Esophagus muscularis mucosa (tissue), 4 donors: ENCODE results near the gene MRPS27. TPM values are rescaled to one million over a fixed set of nuclear protein-coding genes. Genes with fewer than 3 reads are reported as not detected.

Experiments
- DNase-seq: peaks from one replicate; pipeline ENCODE4 v3.0.0-alpha.2; 2017; ENCODE audit errors: extremely low spot score
- H3K27ac ChIP-seq, 4 donors: fragments of 200-600 bp; sonication (generic); replicated peaks in 1 of 4; 1 replicate in 3 of 4; 2 replicates in 1 of 4; pipeline ENCODE4 v1.5.1; 2016 to 2019; ENCODE audit warnings: mild to moderate bottlenecking in 1 of 4
- H3K27me3 ChIP-seq, 4 donors: fragments of 200-600 bp; sonication (generic); one replicate each; pipeline versions ENCODE4 v1.5.1 to v1.6.0; 2016 to 2019
- H3K36me3 ChIP-seq, 4 donors: fragments of 200-600 bp; sonication (generic); one replicate each; pipeline ENCODE4 v1.5.1; 2016 to 2019
- H3K4me1 ChIP-seq, 4 donors: fragments of 200-600 bp; sonication (generic); one replicate each; pipeline ENCODE4 v1.5.1; 2016 to 2019
- H3K4me3 ChIP-seq, 4 donors: fragments of 200-600 bp; sonication (generic); 1 replicate in 2 of 4; 2 replicates in 2 of 4; pipeline ENCODE4 v1.5.1; 2016 to 2019; ENCODE audit warnings: mild to moderate bottlenecking in 4 of 4, moderate library complexity in 1 of 4
- H3K9me3 ChIP-seq, 4 donors: fragments of 200-600 bp; sonication (generic); 1 replicate in 3 of 4; 2 replicates in 1 of 4; pipeline ENCODE4 v1.5.1; 2016 to 2019
- CTCF ChIP-seq, 3 experiments: fragments of 200-600 bp in 2 of 3; fragments of 450-650 bp in 1 of 3; sonication (generic) in 2 of 3; IDR thresholded peaks; one replicate each; pipeline ENCODE4 v1.5.1; 2017 to 2019; ENCODE audit warnings: antibody characterized with exemption in 3 of 3, mild to moderate bottlenecking in 2 of 3, moderate library complexity in 1 of 3
- EP300 ChIP-seq: sonication (generic); formaldehyde crosslinking; IDR thresholded peaks from one replicate; pipeline ENCODE4 v1.6.1; 2017; ENCODE audit warnings: antibody characterized with exemption
- POLR2A ChIP-seq: fragments of 450-650 bp; IDR thresholded peaks from one replicate; pipeline ENCODE4 v1.6.1; 2017; ENCODE audit warnings: antibody characterized with exemption, moderate library complexity, mild to moderate bottlenecking, low read depth
- POLR2AphosphoS5 ChIP-seq, 2 donors: sonication (generic); formaldehyde crosslinking; IDR thresholded peaks; one replicate each; pipeline ENCODE4 v1.6.1; 2017; ENCODE audit warnings: antibody characterized with exemption in 2 of 2
- WGBS: methylation state at CpG from one replicate; pipeline ENCODE4 v1.1.5; 2018; 5-methylcytosine and 5-hydroxymethylcytosine counted together
- intact Hi-C: fragments of 100-400 bp; cut with DNase I; formaldehyde crosslinking; loops from one replicate; pipeline ENCODE4 v1.15.1; 2023
- total RNA-seq, 4 donors: library from RNA; depleted of rRNA; stranded (reverse); fragments of >200 nt; gene quantifications; one replicate each; pipeline versions ENCODE4 v1.1.0 to v1.2.1, GENCODE V29; 2016

Gene MRPS27
- total RNA-seq, 4 donors from 2014 or later: 38.6 to 53.5 (median 45.7) TPM

DNA sequence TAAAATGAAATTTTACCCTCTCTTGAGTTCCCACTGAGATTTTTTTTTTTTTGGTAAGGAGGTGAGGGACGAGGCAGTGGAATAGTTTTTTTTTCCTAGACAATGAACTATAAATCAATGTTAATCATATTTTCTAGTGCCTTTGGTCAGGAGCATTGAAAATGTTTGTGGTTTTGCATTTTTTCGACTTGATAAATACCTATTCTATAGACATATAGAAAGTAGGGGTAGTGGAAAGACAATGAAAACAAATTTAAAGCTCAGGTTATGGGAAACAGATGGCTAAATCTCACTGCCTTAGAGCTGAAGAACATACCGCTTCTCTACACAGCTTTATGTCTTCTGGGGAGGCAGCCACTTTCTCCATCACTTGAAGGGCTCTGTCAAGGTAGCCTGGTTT is 94.3 kb downstream of the MRPS27 start:
- H3K36me3 ChIP-seq: peaks cover 14 to 77% (median 40%) of the 10 kb centered on the region in 4 donors
- TF ChIP-seq POLR2A: no peak
- no peak for TF ChIP-seq CTCF (IDR thresholded peaks at IDR 0.05)
- no peak for TF ChIP-seq POLR2AphosphoS5 (IDR thresholded peaks at IDR 0.05)
- TF ChIP-seq EP300: no peak
- no peak overlapping the region for H3K4me3 ChIP-seq
- DNase-seq: no peak
- H3K27ac ChIP-seq: peak overlapping the region in 3 of 4 donors; percentile 12 to 50 (median 48)
- no peaks in the 10 kb centered on the region for H3K27me3 ChIP-seq
- H3K9me3 ChIP-seq: no peaks in the 10 kb centered on the region
- WGBS: 95% methylated on average over 3 of the region's 3 CpGs
- intact Hi-C loops: no loop called here
- H3K4me1 ChIP-seq: peaks cover 11 to 15% (median 13%) of the 10 kb centered on the region in 4 donors

DNA sequence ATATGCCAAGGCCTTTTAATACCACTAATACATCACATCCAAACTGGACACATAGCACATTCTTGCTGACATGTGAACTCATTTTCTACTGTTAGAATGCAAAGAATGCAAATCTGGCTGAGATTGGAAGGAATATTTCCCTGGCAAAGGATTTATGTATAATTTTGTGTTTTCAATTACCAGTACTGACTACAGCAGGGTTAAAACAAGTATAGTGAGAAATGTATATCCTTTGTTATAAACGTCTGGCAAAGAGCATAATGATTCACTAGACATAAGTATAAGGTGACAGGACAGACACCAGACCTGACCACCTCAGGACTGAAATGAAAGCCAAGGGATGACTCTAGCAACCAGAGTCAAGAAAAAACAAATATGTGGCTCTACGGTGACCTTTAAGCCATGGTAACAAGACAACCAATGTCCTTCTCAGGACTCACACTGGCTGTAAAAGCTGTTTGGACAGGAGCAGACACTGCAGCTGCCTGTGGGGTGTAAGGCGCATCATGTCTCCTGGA is 95.0 kb downstream of the MRPS27 start:
- no peak overlapping the region for H3K4me3 ChIP-seq
- 64% methylated on average over 3 of the region's 3 CpGs for WGBS
- intact Hi-C loops: no loop called here

DNA sequence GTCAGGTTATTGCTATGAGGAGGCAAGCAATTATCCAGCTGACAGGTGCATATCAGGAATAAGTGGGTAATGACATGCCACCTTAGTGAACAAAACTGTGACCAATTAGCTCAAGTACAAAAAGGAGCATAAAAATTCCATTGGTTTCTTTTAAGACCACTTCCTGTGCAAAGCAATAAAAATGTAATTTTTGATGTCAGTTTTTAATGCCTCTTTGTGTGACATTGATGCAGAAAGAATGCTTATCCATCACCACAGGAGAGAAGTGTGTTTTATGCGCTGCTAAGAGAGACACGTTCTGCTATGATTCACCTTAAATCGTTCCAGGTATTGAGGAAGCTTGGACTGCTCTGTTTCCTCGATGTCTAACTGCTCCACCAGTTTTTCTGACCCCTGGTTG is 96.7 kb downstream of the MRPS27 start:
- H3K9me3 ChIP-seq: no peaks in the 10 kb centered on the region
- peaks cover 29 to 96% (median 61%) of the 10 kb centered on the region in 4 donors for H3K36me3 ChIP-seq
- no peak for DNase-seq
- 88% methylated on average over 4 of the region's 4 CpGs for WGBS
- peaks cover 0 to 15% (median 13%) of the 10 kb centered on the region in 4 donors for H3K4me1 ChIP-seq
- intact Hi-C loops: no loop called here
- TF ChIP-seq EP300: no peak
- no peak for TF ChIP-seq CTCF (IDR thresholded peaks at IDR 0.05)
- TF ChIP-seq POLR2A: no peak
- TF ChIP-seq POLR2AphosphoS5 (IDR thresholded peaks at IDR 0.05): no peak
- no peak overlapping the region for H3K4me3 ChIP-seq
- no peaks in the 10 kb centered on the region for H3K27me3 ChIP-seq
- H3K27ac ChIP-seq: no peak overlapping the region

More for the DNA sequence above, 95.0 kb downstream of the MRPS27 start:
- no peaks in the 10 kb centered on the region for H3K27me3 ChIP-seq
- peak overlapping the region in 3 of 4 donors; percentile 12 to 50 (median 48) for H3K27ac ChIP-seq
- H3K36me3 ChIP-seq: peaks cover 21 to 79% (median 46%) of the 10 kb centered on the region in 4 donors
- H3K4me1 ChIP-seq: peaks cover 11 to 15% (median 13%) of the 10 kb centered on the region in 4 donors
- TF ChIP-seq POLR2A (no peak), POLR2AphosphoS5 (IDR thresholded peaks at IDR 0.05) (no peak), CTCF (IDR thresholded peaks at IDR 0.05) (no peak), EP300 (no peak)
- DNase-seq: no peak
- no peaks in the 10 kb centered on the region for H3K9me3 ChIP-seq

DNA sequence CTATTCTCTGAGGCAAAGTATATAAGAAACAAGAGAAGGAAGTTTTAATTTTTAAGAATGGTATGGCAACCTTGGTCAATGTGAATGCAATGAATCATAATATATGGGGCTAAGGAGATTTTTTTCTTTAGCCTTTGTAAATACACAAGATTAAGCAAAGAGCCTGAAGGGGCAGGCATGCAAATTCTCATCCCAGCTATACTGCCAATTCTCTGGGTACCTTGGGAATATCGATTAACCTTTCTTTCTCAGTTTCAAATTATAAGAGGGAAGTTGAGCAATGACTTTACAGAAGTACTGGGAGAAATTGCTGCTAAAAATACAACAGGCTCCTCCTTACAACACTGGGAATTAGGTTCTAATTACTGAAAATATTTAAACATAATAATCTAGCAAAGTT is 97.5 kb downstream of the MRPS27 start:
- no peak overlapping the region for H3K4me3 ChIP-seq
- no peaks in the 10 kb centered on the region for H3K9me3 ChIP-seq
- no peaks in the 10 kb centered on the region for H3K27me3 ChIP-seq
- no peak for DNase-seq
- H3K27ac ChIP-seq: no peak overlapping the region
- WGBS: 88% methylated on average over 1 of the region's 1 CpG
- intact Hi-C loops: no loop called here
- peaks cover 31 to 98% (median 68%) of the 10 kb centered on the region in 4 donors for H3K36me3 ChIP-seq
- TF ChIP-seq POLR2A (no peak), CTCF (IDR thresholded peaks at IDR 0.05) (no peak), POLR2AphosphoS5 (IDR thresholded peaks at IDR 0.05) (no peak), EP300 (no peak)
- peaks cover 0 to 15% (median 13%) of the 10 kb centered on the region in 4 donors for H3K4me1 ChIP-seq

DNA sequence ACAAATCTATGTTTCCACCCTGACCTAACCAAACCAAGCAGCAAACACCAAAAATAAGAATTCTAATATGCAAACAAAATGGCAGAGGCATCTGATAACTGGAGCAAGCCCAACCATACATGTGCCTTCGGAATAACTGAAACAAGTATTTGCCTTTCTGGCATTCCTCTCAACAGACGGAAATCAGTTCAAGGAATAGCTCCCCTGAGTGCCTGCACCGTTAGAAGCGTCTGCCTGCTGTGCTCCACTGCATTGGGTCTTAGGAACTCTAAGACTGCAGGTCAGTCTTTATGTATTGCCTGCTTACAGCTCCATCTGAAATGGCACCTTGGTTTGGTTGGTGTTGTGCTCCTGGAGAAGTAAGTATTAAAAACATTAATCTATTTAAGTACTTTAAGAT is 98.5 kb downstream of the MRPS27 start:
- intact Hi-C loops: no loop called here
- WGBS: 91% methylated on average over 4 of the region's 4 CpGs
- Histone ChIP-seq H3K4me1 (peaks cover 0 to 15% (median 13%) of the 10 kb centered on the region in 4 donors), H3K9me3 (no peaks in the 10 kb centered on the region), H3K27ac (no peak overlapping the region), H3K27me3 (no peaks in the 10 kb centered on the region), H3K36me3 (peaks cover 31 to 93% (median 67%) of the 10 kb centered on the region in 4 donors), H3K4me3 (no peak overlapping the region)
- TF ChIP-seq EP300 (no peak), POLR2A (no peak), POLR2AphosphoS5 (IDR thresholded peaks at IDR 0.05) (no peak), CTCF (IDR thresholded peaks at IDR 0.05) (no peak)
- DNase-seq: no peak
